Mesodermal cell (in vitro differentiated cells): ENCODE data around the gene SUPV3L1.
A peak's percentile ranks its signal among the peaks of the same experiment; 100 is the strongest.

ENCODE experiments used
- H3K27ac ChIP-seq: 2 replicates; pipeline ENCODE4 v1.7.0; 2013; ENCODE audit warnings: mild to moderate bottlenecking, low read depth, low read length, moderate library complexity; ENCODE audit not compliant: severe bottlenecking
- H3K36me3 ChIP-seq: 2 replicates; pipeline ENCODE4 v1.7.1; 2013; ENCODE audit warnings: mild to moderate bottlenecking, low read length, moderate library complexity; ENCODE audit not compliant: control insufficient read depth, insufficient read depth
- H3K4me1 ChIP-seq: one replicate; pipeline ENCODE4 v1.7.1; 2013; ENCODE audit warnings: mild to moderate bottlenecking, low read length; ENCODE audit not compliant: insufficient read depth, control insufficient read depth, poor library complexity, severe bottlenecking
- H3K4me3 ChIP-seq: 2 replicates; pipeline ENCODE4 v1.7.0; 2013; ENCODE audit warnings: low read length, control low read depth, mild to moderate bottlenecking; ENCODE audit not compliant: insufficient read depth, poor library complexity, severe bottlenecking; ENCODE audit errors: extremely low read depth
- H3K9me3 ChIP-seq: 2 replicates; pipeline ENCODE4 v1.7.1; 2013; ENCODE audit warnings: mild to moderate bottlenecking, low read length, moderate library complexity; ENCODE audit not compliant: control insufficient read depth
- WGBS, 2 experiments: methylation state at CpG; one replicate each; pipeline ENCODE4 v1.1.5; 2013; ENCODE audit warnings: missing lambda C conversion rate in 2 of 2; ENCODE audit not compliant: insufficient coverage in 2 of 2; 5-methylcytosine and 5-hydroxymethylcytosine counted together

Gene SUPV3L1

GRCh38 chr10:69229616-69229916 is 49.5 kb downstream of the SUPV3L1 start:
- H3K27ac ChIP-seq = no peak overlapping the region
- H3K4me1 ChIP-seq = peaks cover 26% of the 10 kb centered on the region
- H3K36me3 ChIP-seq = no peaks in the 10 kb centered on the region
- H3K4me3 ChIP-seq = no peak overlapping the region
- H3K9me3 ChIP-seq = no peaks in the 10 kb centered on the region
- WGBS, 2 experiments = 75 to 99% methylated on average over 3 to 7 of the region's 8 CpGs

- no peaks in the 10 kb centered on the region for H3K36me3 ChIP-seq
- peaks cover 26% of the 10 kb centered on the region for H3K4me1 ChIP-seq
- no peak overlapping the region for H3K4me3 ChIP-seq
- no peak overlapping the region for H3K27ac ChIP-seq
- 91% methylated on average over 2 of the region's 5 CpGs; no CpG with 5 or more reads in 1 of the 2 experiments for WGBS, 2 experiments
- H3K9me3 ChIP-seq = no peaks in the 10 kb centered on the region
Measured at GRCh38 chr10:69230128-69230527, 50.1 kb downstream of the SUPV3L1 start.

DNA sequence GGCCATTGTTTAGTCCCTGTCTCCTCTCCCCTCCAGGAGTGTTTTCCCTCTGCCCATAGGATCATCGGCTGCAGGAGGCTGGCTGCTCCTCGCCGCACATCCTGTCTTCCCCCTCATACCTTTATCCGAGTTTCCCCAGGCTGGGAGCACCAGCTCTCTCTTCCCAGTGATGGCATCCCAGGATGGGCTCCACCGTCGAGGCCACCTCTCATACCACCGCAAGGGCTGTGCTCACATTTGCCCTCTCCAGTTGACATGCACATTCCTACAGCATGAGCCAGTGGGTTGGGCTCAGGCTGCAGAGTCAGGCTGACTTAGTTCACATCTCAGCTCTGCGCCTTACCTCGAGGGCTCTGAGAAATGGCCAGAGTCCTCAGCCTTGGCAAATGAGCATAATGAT is 52.2 kb downstream of the SUPV3L1 start:
- Histone ChIP-seq H3K9me3 (no peaks in the 10 kb centered on the region), H3K36me3 (no peaks in the 10 kb centered on the region), H3K4me3 (no peak overlapping the region), H3K27ac (no peak overlapping the region), H3K4me1 (peaks cover 21% of the 10 kb centered on the region)
- WGBS, 2 experiments = 65 to 74% methylated on average over 8 to 9 of the region's 9 CpGs

DNA sequence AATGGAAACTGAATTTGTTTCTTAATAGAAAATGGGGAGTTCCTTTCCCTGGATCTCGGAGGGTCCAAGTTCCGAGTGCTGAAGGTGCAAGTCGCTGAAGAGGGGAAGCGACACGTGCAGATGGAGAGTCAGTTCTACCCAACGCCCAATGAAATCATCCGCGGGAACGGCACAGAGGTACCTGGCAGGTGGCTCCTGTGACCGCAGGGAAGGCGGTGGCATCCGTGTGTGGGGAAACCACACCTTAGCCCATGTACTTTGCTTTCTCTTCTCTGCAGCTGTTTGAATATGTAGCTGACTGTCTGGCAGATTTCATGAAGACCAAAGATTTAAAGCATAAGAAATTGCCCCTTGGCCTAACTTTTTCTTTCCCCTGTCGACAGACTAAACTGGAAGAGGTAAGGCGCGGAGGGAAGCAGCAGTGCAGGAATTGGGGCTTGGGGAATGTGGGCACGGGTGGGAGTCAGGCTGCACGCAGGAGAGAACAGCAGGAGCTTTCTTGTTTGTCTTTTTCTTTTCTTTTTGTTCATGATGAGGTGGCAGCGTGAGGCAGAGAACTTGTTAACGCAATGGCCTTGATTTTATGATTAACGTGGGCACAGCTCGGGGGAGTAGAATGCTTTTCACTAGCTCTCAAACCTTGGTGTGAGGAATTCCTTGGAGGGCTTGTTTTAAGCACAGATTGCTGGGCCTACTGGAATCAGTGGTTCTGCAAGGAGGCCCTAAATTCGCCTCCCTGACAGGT is 52.9 kb downstream of the SUPV3L1 start:
- Histone ChIP-seq H3K4me3 (no peak overlapping the region), H3K27ac (peak overlapping the region; percentile 23), H3K4me1 (peaks cover 21% of the 10 kb centered on the region), H3K9me3 (no peaks in the 10 kb centered on the region), H3K36me3 (no peaks in the 10 kb centered on the region)
- WGBS, 2 experiments = 90 to 92% methylated on average over 17 to 19 of the region's 22 CpGs

GRCh38 chr10:69234447-69234846 is 54.4 kb downstream of the SUPV3L1 start:
- 90 to 92% methylated on average over 2 of the region's 3 CpGs for WGBS, 2 experiments

GRCh38 chr10:69237528-69238159 is 57.6 kb downstream of the SUPV3L1 start:
- H3K4me3 ChIP-seq = no peak overlapping the region
- no peaks in the 10 kb centered on the region for H3K36me3 ChIP-seq
- H3K27ac ChIP-seq = no peak overlapping the region
- H3K9me3 ChIP-seq = no peaks in the 10 kb centered on the region
- peaks cover 8% of the 10 kb centered on the region for H3K4me1 ChIP-seq
- 18 to 61% methylated on average over 3 to 10 of the region's 17 CpGs for WGBS, 2 experiments

More at GRCh38 chr10:69234447-69234846, 54.4 kb downstream of the SUPV3L1 start:
- no peak overlapping the region for H3K27ac ChIP-seq
- H3K36me3 ChIP-seq = no peaks in the 10 kb centered on the region
- H3K4me1 ChIP-seq = peaks cover 15% of the 10 kb centered on the region
- no peak overlapping the region for H3K4me3 ChIP-seq
- no peaks in the 10 kb centered on the region for H3K9me3 ChIP-seq

- Histone ChIP-seq H3K36me3 (no peaks in the 10 kb centered on the region), H3K27ac (no peak overlapping the region), H3K4me1 (no peaks in the 10 kb centered on the region), H3K4me3 (no peak overlapping the region), H3K9me3 (no peaks in the 10 kb centered on the region)
- WGBS, 2 experiments = 77 to 85% methylated on average over 4 of the region's 5 CpGs
Measured at GRCh38 chr10:69239136-69239535, 59.1 kb downstream of the SUPV3L1 start.

GRCh38 chr10:69239816-69240434 is 59.9 kb downstream of the SUPV3L1 start:
- Histone ChIP-seq H3K36me3 (no peaks in the 10 kb centered on the region), H3K9me3 (no peaks in the 10 kb centered on the region), H3K4me3 (no peak overlapping the region), H3K27ac (no peak overlapping the region), H3K4me1 (no peaks in the 10 kb centered on the region)
- 91 to 100% methylated on average over 3 to 4 of the region's 6 CpGs for WGBS, 2 experiments

GRCh38 chr10:69240455-69240854 is 60.4 kb downstream of the SUPV3L1 start:
- no peak overlapping the region for H3K4me3 ChIP-seq
- 94 to 95% methylated on average over 6 to 10 of the region's 11 CpGs for WGBS, 2 experiments
- H3K9me3 ChIP-seq = no peaks in the 10 kb centered on the region
- H3K36me3 ChIP-seq = no peaks in the 10 kb centered on the region
- no peaks in the 10 kb centered on the region for H3K4me1 ChIP-seq
- H3K27ac ChIP-seq = no peak overlapping the region

DNA sequence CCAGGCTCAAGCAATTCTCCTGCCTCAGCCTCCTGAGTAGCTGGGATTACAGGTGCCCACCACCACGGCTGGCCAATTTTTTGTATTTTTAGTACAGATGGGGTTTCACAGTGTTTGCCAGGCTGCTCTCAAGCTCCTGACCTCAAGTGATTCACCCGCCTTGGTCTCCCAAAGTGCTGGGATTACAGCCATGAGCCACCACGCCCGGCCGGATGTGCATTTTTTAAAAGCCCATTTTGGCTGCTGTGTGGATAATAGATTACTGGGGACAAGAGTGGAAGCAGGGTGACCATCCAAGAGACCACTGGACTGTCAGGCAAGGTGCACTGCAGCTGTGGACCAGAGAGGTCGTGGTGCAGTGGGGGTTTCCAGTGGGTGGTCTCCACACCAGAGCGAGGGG is 61.5 kb downstream of the SUPV3L1 start:
- WGBS, 2 experiments = 89 to 97% methylated on average over 5 to 6 of the region's 7 CpGs
- H3K4me3 ChIP-seq = no peak overlapping the region
- no peaks in the 10 kb centered on the region for H3K9me3 ChIP-seq
- H3K36me3 ChIP-seq = no peaks in the 10 kb centered on the region
- H3K4me1 ChIP-seq = no peaks in the 10 kb centered on the region
- no peak overlapping the region for H3K27ac ChIP-seq
